HG03066 (cell line): ENCODE measurements around the gene RBM4.

Source experiments
- ATAC-seq: cut with Tn5 transposase; IDR thresholded peaks from one replicate; pipeline ENCODE4 v1.9.1; 2021; ENCODE audit warnings: low read depth; ENCODE audit not compliant: unreplicated experiment

Gene RBM4

DNA sequence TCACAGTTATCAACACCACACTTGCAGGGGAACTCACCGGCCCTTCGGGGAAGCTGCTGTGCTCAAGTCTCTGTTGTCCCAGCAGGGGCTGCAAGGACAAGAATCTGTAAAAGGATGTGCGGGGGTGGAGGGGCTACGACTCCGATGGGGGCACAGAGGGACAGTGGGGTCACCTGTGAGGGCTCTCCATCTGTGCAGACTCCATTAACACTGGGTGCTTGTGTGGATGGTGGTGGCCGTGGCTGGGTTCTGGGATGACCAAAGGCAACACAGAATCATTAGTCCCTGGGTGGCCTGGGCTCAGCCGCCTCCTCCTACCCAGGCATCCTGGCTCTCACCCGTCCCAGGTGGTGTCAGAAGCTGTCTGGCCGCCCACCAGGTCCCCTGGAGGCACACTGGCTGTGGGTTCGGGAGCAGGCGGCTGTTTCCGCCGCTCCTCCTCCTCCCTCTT lies 49.4 kb downstream of the RBM4 start:
- ATAC-seq, result no peak

DNA sequence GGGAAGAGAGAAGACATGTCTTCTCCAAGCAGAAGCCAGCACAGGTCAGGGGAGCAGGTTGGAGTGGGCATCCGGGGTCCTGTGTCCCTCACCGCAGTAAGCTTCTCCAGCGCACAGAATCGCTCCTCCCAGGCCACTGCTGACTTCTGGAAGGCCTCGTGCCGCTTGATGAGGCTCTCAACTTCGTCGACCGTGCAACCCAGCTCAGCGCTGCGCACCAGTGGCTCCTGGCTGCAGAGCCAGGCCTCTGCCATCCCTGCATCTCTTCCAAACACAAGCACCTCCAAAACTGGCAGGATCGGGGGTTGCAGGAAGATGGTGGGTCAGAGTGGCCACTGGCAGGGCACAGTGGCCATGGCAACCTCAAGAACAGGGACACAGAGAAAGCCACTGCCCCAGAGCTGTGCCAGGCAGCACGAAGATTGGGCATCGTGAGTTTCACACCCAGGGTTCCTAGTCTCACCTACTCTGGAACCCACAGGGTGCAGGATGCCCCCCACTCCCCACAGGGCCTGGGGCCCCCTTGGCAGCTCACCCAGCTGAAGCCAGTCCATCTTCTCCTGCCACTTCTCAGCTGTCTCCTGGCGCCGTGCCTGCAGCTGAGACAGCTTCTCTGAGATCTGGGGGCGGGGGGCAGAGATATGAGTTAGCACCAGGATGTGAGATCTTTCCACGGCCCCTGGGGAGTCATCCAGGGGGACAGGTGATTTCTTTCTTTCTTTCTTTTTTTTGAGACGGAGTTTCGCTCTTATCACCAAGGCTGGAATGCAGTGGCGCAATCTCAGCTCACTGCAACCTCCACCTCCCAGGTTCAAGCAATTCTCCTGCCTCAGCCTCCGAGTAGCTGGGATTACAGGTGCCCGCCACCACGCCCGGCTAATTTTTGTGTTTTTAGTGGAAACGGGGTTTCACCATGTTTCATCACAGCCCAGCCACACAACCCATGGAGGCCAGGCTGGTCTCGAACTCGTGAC lies 50.3 kb downstream of the RBM4 start:
- no peak for ATAC-seq

DNA sequence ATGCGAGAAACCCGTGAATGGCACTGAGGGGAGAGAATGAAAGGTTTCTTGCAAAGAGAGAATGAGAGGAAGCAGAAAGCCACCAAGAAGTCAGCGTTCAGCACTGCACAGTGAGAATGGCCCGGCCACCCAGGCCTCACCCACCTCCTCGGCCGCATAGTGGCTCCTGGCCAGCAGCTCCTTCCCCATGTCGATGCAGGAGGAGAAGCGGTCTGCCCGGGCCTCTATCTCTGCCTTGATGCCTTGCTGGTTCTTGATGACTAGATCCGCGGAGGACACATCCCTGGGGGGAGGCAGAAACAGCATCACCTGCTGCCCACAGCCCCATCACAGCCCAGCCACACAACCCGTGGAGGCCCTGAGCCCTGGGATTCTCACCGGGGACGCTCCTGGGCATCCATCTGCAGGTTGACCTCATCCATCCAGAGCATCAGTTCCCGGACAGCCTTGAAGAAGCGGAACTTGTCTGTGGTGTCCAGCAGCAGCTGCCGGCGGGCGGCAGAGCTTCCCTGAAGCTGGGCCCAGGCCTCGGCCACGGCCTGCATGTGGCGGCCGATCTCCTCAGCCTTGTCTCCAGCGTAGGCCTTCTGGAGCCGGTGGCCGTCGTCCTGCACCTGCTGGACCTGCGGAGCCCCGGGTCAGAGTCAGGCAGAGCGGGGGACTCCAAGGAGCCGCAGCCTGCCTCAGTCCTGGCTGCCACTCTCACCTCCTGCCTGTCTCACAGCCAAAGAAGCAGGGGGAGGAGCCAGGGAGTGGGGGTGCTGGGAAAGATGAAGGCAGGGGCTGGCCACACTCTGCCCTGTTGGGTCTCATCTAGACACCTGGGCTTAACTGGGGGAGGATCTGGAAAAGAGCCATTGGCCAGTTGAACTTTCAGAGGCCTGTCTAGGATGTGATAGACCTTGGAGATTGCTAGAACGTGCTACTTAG lies 51.4 kb downstream of the RBM4 start:
- ATAC-seq, result no peak

DNA sequence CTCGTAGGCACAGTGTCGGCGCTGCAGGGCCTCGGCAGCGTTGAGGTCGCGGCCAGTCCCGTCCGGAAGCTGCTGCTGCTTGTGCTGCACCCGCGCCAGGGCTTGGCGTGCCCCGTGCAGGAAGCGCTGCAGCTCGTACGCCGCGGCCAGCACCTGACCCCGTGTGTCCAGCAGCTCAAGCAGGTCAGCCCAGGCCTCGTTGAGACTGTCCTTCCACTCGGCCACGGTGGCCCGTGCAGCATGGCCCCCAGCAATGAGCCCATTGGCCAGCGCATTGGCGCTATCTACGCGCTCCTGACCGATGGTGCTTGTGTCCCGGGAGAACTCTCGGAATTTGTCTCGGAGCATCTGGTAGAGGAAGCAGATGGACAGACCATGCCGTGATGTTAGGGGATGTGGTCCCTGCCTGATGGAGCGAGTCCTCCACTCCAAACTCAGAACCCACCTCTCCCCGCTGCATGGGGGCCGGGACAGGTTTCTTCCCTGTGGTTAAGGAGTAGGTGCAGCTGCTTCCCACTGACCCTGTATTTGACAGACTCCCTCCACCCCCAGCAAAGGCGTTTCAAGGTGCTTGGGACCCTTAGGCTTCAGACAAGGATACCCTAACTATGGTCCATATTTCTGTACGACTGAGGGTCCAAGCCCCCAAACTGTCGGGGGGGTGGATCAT lies 52.9 kb downstream of the RBM4 start:
- ATAC-seq, result no peak

DNA sequence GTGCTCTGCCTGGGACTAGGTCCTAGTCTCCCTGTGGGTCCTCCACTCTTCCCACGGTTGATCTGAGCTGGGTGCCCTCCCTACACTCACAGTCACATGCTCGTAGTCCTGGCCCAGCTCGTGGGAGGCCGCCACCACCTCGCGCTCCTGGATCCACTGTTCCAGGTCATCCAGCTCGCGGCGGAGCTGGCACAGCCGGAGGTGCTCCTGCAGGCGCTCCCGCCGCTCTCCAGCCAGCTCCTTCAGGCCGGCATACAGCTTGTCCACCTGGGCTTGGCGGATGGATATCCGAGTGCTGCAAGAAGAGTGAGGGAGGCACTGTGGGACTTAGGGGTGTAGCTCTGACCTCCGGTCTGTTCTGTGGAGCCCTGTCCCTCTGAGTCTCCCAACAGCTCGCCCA lies 53.9 kb downstream of the RBM4 start:
- ATAC-seq, result no peak

DNA sequence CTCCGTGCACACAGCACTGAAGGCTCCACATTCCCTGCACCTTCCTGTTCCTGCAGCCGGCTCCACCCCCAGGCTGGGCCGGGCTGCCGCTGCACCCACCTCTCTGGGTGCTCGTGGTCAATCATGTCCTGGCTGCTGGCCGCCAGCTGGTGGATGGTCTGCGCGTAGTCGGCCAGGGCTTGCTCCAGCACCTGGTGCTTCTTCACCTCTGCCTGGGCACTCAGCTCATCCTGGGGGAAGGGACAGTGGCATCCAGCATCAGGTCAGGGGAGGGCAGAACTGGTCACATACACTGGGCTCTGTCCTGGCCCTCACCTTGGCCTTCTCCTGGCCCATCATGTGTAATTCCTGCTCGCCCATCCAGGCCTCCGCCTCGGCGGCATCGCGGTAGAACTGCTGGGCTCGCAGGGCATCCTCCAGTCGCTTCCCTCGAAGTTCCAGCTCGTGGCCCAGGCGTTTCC lies 54.4 kb downstream of the RBM4 start:
- ATAC-seq, result no peak

DNA sequence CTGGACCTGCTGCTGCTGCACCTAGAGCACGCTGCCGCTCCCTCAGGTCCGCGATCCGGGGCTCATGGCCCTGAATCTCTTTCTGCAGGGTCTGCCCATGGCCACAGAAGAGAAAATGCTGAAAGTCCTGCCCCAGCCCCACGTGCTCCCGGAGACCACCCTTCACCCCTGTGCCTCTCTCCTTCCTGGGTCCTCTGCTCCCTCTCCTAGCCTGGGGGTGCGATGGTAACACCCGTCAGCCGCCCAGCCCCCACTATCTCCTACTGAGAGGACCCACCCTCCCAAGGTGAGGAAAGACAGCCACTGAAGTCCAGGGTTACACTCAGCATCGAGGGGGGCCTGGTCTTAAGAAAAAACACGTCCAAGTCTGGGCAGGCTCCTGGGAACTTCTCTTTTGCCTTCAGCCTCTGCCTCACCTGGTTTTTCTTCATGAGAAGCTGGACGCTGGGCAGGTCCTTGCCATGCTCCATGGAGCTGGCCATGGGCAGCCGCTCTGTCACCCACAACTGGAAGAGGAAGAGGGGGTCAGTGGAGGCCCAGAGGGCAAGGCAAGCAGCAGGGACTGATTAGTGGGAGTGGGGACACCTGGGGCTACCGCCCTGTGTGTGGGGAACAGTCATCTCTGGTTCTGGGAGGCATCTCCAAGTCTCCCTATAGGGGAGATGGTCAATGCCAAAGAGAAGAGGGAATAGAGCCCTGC lies 55.0 kb downstream of the RBM4 start:
- ATAC-seq, result no peak

DNA sequence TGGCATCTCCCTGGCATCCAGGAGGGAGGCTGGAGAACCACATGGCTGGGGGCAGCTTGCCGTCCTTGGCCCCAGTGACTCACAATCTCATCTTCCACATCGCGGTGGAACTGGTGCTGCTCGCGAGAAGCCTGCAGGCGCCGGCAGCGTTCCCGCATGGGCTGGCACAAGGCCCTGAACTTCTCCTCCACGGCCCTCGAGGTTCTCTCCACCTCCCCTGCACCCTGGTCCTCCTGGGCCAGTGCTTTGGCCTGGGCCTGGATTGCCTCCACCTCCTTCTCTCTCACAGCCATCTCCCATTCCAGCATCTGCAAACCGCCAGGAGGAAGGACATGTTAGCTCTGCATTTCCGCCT lies 55.5 kb downstream of the RBM4 start:
- no peak for ATAC-seq

DNA sequence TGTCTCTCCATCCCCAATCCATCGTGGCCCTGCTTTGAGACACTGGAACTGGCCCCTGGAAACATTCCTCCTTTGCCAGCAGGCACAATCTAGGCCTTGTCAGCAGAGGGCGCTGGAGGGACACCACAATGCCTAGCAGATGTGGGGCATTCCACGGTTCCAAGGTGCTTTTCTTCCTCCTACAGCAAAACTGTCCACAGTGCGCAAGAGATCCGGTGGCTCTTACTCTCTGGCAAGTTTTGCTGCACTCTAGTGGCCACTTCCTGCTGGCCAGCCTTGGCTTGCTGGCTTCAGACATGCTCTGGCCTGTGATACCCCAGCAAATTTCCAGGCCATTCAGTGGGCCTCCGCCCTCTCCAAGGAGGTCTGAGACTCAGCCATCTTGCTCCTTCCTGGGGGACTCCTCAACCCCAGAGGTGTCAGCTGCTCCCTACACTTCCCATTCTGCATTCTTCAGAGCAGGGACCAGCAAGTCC lies 56.3 kb downstream of the RBM4 start:
- ATAC-seq, result peak; percentile 54
